ENCODE results near the gene HTT-AS. TPM values are rescaled to one million over a fixed set of nuclear protein-coding genes. Genes with fewer than 3 reads are reported as not detected.

The HTT-AS gene
- polyA plus RNA-seq, 1 of the 3 experiments (the other 2 are of a cell fraction), result not detected

DNA sequence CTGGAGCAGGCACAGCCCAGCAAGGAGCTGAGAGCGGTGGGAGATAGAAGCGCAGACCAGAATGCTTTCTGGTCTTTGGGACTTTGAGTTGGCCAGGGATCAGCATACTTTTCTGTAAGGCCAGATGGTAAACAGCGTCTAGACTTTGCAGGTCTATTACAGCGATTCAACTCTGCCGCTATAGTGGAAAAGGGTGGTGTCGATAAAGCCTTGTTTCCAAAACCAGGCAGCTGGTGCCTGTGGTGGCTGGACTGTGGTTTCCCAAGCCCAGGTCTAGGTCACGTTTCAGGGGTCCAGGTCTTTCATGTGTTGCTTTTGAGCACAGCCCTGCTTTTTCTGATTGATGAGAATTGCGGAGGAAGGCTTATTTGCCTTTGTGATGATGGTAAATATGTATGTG is 40.1 kb downstream of the HTT-AS start:
- no peaks in the 10 kb centered on the region for H3F3A ChIP-seq (replicated peaks; ENCODE audit: insufficient read depth)
- no peak overlapping the region for H3K4me2 ChIP-seq
- H4K20me1 ChIP-seq (ENCODE audit: insufficient read depth), result no peaks in the 10 kb centered on the region
- no peak for DNase-seq
- ChIA-PET CTCF (interaction anchor here (2.3 to 3.5 kb wide), 2 partner anchors 13 to 56 kb away, joined by 13 to 15 read pairs; no protein-coding TSS in a partner anchor), POLR2A (no interaction called here)
- H3K79me2 ChIP-seq (ENCODE audit: insufficient read depth), result no peaks in the 10 kb centered on the region
- H3K4me1 ChIP-seq (ENCODE audit: control insufficient read depth in 1 of 2, insufficient read depth in 2 of 2, low read depth in 1 of 2, low read length in 1 of 2), result peaks cover 0 to 11% of the 10 kb centered on the region in 2 experiments; a peak in 1 of 4 replicates
- WGBS (ENCODE audit: low lambda C conversion rate), result 85% methylated on average over 6 of the region's 8 CpGs
- TF ChIP-seq JUND (IDR thresholded peaks at IDR 0.05), result no peak
- TF ChIP-seq FOSL2 (IDR thresholded peaks at IDR 0.05; ENCODE audit: borderline replicate concordance, low read depth), result no peak
- TF ChIP-seq, protein P1, sequence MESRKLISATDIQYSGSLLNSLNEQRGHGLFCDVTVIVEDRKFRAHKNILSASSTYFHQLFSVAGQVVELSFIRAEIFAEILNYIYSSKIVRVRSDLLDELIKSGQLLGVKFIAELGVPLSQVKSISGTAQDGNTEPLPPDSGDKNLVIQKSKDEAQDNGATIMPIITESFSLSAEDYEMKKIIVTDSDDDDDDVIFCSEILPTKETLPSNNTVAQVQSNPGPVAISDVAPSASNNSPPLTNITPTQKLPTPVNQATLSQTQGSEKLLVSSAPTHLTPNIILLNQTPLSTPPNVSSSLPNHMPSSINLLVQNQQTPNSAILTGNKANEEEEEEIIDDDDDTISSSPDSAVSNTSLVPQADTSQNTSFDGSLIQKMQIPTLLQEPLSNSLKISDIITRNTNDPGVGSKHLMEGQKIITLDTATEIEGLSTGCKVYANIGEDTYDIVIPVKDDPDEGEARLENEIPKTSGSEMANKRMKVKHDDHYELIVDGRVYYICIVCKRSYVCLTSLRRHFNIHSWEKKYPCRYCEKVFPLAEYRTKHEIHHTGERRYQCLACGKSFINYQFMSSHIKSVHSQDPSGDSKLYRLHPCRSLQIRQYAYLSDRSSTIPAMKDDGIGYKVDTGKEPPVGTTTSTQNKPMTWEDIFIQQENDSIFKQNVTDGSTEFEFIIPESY (IDR thresholded peaks at IDR 0.05; ENCODE audit: borderline replicate concordance, low read depth), result no peak
- TF ChIP-seq POLR2AphosphoS5 (IDR thresholded peaks at IDR 0.05; ENCODE audit: low read depth, low read length), result no peak
- no peak for TF ChIP-seq YY1 (IDR thresholded peaks at IDR 0.05; ENCODE audit: low read depth)
- TF ChIP-seq ELF1 (IDR thresholded peaks at IDR 0.05), result no peak
- TF ChIP-seq FOXJ3 (CRISPR knock-in tag; IDR thresholded peaks at IDR 0.05), result no peak
- TF ChIP-seq, protein P2, sequence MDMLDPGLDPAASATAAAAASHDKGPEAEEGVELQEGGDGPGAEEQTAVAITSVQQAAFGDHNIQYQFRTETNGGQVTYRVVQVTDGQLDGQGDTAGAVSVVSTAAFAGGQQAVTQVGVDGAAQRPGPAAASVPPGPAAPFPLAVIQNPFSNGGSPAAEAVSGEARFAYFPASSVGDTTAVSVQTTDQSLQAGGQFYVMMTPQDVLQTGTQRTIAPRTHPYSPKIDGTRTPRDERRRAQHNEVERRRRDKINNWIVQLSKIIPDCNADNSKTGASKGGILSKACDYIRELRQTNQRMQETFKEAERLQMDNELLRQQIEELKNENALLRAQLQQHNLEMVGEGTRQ (IDR thresholded peaks at IDR 0.05; ENCODE audit: borderline replicate concordance, low read depth, low read length), result no peak
- TF ChIP-seq EP300 (IDR thresholded peaks at IDR 0.05; ENCODE audit: borderline replicate concordance in 1 of 2, low read depth in 1 of 2, low read length in 1 of 2), result no peak
- TF ChIP-seq MEF2A (IDR thresholded peaks at IDR 0.05; ENCODE audit: borderline replicate concordance, low read depth), result no peak
- TF ChIP-seq RXRA (IDR thresholded peaks at IDR 0.05; ENCODE audit: borderline replicate concordance, low read depth), result no peak
- TF ChIP-seq SMC3 (IDR thresholded peaks at IDR 0.05; ENCODE audit: low read depth, low read length), result no peak
- no peak for TF ChIP-seq GATA2 (CRISPR knock-in tag; IDR thresholded peaks at IDR 0.05)
- TF ChIP-seq, protein P3, sequence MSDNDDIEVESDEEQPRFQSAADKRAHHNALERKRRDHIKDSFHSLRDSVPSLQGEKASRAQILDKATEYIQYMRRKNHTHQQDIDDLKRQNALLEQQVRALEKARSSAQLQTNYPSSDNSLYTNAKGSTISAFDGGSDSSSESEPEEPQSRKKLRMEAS (IDR thresholded peaks at IDR 0.05; ENCODE audit: low read depth), result no peak
- TF ChIP-seq, protein P4, sequence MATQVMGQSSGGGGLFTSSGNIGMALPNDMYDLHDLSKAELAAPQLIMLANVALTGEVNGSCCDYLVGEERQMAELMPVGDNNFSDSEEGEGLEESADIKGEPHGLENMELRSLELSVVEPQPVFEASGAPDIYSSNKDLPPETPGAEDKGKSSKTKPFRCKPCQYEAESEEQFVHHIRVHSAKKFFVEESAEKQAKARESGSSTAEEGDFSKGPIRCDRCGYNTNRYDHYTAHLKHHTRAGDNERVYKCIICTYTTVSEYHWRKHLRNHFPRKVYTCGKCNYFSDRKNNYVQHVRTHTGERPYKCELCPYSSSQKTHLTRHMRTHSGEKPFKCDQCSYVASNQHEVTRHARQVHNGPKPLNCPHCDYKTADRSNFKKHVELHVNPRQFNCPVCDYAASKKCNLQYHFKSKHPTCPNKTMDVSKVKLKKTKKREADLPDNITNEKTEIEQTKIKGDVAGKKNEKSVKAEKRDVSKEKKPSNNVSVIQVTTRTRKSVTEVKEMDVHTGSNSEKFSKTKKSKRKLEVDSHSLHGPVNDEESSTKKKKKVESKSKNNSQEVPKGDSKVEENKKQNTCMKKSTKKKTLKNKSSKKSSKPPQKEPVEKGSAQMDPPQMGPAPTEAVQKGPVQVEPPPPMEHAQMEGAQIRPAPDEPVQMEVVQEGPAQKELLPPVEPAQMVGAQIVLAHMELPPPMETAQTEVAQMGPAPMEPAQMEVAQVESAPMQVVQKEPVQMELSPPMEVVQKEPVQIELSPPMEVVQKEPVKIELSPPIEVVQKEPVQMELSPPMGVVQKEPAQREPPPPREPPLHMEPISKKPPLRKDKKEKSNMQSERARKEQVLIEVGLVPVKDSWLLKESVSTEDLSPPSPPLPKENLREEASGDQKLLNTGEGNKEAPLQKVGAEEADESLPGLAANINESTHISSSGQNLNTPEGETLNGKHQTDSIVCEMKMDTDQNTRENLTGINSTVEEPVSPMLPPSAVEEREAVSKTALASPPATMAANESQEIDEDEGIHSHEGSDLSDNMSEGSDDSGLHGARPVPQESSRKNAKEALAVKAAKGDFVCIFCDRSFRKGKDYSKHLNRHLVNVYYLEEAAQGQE (IDR thresholded peaks at IDR 0.05; ENCODE audit: low read depth, low read length), result no peak
- no peak for TF ChIP-seq MXI1 (IDR thresholded peaks at IDR 0.05; ENCODE audit: low read depth, low read length)
- no peak for TF ChIP-seq NFIC (IDR thresholded peaks at IDR 0.05; ENCODE audit: borderline replicate concordance)
- no peak for TF ChIP-seq EZH2phosphoT487 (IDR thresholded peaks at IDR 0.05; ENCODE audit: borderline replicate concordance, low read depth)
- no peak overlapping the region for H2AFZ ChIP-seq (ENCODE audit: low read depth)
- H3K27ac ChIP-seq (ENCODE audit: low read depth in 2 of 2, low read length in 1 of 2), result no peak overlapping the region
- H3K36me3 ChIP-seq (replicated peaks in 1 of 2; ENCODE audit: control insufficient read depth in 1 of 2, insufficient read depth in 2 of 2, low read length in 1 of 2), result no peaks in the 10 kb centered on the region
- no peaks in the 10 kb centered on the region for H3K9me2 ChIP-seq
- H3K9me3 ChIP-seq, result no peaks in the 10 kb centered on the region
- no peak overlapping the region for H3K4me3 ChIP-seq (ENCODE audit: low read depth in 2 of 2, low read length in 1 of 2)
- no peaks in the 10 kb centered on the region for H3K27me3 ChIP-seq (ENCODE audit: insufficient read depth)
- no peak overlapping the region for H3K9ac ChIP-seq
